Panc1 (cell line): ENCODE results near the gene KCNT1. TPM values are rescaled to one million over a fixed set of nuclear protein-coding genes. Genes with fewer than 3 reads are reported as not detected.

Experiments used
- ATAC-seq: fragments of 200-7000 bp; cut with Tn5 transposase; 2 replicates; pipeline ENCODE4 v1.9.1; 2020; ENCODE audit warnings: mild to moderate bottlenecking, moderate library complexity
- BruUV-seq: library from RNA; stranded (reverse); fragments of 400-500 nt; replicated peaks from 2 replicates; lab custom pipeline; 2021; lab: Mats Ljungman, UMichigan
- CTCF ChIA-PET: fragments of 300-600 bp; sonication (Branson Sonifier 250); formaldehyde crosslinking; loops from one replicate; lab custom pipeline; 2022; ENCODE audit warnings: antibody characterized with exemption; lab: Charles Lee
- POLR2A ChIA-PET: fragments of 300-600 bp; sonication (Branson Sonifier 250); formaldehyde crosslinking; loops from one replicate; lab custom pipeline; 2022; ENCODE audit warnings: antibody characterized with exemption; lab: Charles Lee
- DNase-seq: peaks from one replicate; pipeline ENCODE4 v3.0.0-alpha.2; 2010; ENCODE audit warnings: low read depth, low spot score
- H3K27ac ChIP-seq: 2 replicates; pipeline ENCODE4 v1.5.1; 2011; ENCODE audit warnings: mild to moderate bottlenecking, low read length, inconsistent platforms
- H3K27me3 ChIP-seq: fragments of 200-500 bp; sonication (Bioruptor generic); 2 replicates; pipeline ENCODE4 v1.6.0; 2014; ENCODE audit warnings: low read length, inconsistent platforms; ENCODE audit not compliant: control insufficient read depth, insufficient read depth
- H3K36me3 ChIP-seq: fragments of 200-500 bp; sonication (Bioruptor generic); 2 replicates; pipeline ENCODE4 v1.5.1; 2014; ENCODE audit warnings: inconsistent platforms, mild to moderate bottlenecking, low read length, moderate library complexity; ENCODE audit not compliant: control insufficient read depth, insufficient read depth
- H3K4me1 ChIP-seq: 2 replicates; pipeline ENCODE4 v1.5.1; 2011; ENCODE audit warnings: inconsistent platforms, mild to moderate bottlenecking, low read length, moderate library complexity; ENCODE audit not compliant: control insufficient read depth, insufficient read depth
- H3K4me3 ChIP-seq, 2 experiments: 2 replicates each; pipeline ENCODE4 v1.5.1; 2011 to 2012; ENCODE audit warnings: low read depth in 2 of 2, low read length in 2 of 2, mild to moderate bottlenecking in 2 of 2, inconsistent platforms in 1 of 2, moderate library complexity in 1 of 2
- H3K9me3 ChIP-seq: fragments of 200-500 bp; sonication (Bioruptor generic); 2 replicates; pipeline ENCODE4 v1.5.1; 2014; ENCODE audit warnings: low read depth, mild to moderate bottlenecking, inconsistent platforms, low read length, moderate library complexity; ENCODE audit not compliant: control insufficient read depth, insufficient read depth
- CTCF ChIP-seq: fragments of 450-650 bp; IDR thresholded peaks from 2 replicates; pipeline ENCODE4 v1.5.1; 2017; ENCODE audit warnings: mild to moderate bottlenecking
- POLR2AphosphoS5 ChIP-seq: IDR thresholded peaks from 2 replicates; pipeline ENCODE4 v1.6.1; 2012; ENCODE audit warnings: mild to moderate bottlenecking, low read depth, low read length, moderate library complexity
- REST ChIP-seq, 2 experiments: IDR thresholded peaks; 2 replicates each; pipeline ENCODE4 v1.6.1; 2011 to 2012; ENCODE audit warnings: low read depth in 2 of 2, control low read depth in 1 of 2, low read length in 1 of 2, mild to moderate bottlenecking in 1 of 2, moderate library complexity in 1 of 2; ENCODE audit not compliant: insufficient read depth in 1 of 2
- SIN3A ChIP-seq: IDR thresholded peaks from 2 replicates; pipeline ENCODE4 v1.6.1; 2012; ENCODE audit warnings: low read depth, mild to moderate bottlenecking, low read length, moderate library complexity, borderline replicate concordance; ENCODE audit not compliant: insufficient read depth
- TCF7L2 ChIP-seq: IDR thresholded peaks from 2 replicates; pipeline ENCODE4 v1.6.1; 2011; ENCODE audit warnings: mild to moderate bottlenecking, low read depth, low read length, inconsistent platforms
- in situ Hi-C: cut with HindIII; loops from 2 replicates; pipeline ENCODE4 v1.10.0; 2016; ENCODE audit warnings: low sequenced_read_pairs, low pct_unique_long_range_greater_than_20kb
- intact Hi-C: fragments of 100-400 bp; cut with micrococcal nuclease; formaldehyde crosslinking; loops from one replicate; pipeline ENCODE4 v1.10.0; 2022; ENCODE audit not compliant: unreplicated experiment
- total RNA-seq: library from RNA; stranded (reverse); gene quantifications from one replicate; pipeline ENCODE4 v1.2.1, GENCODE V29; 2021; ENCODE audit not compliant: unreplicated experiment

KCNT1 gene
- total RNA-seq, 1 experiment from 2014 or later, result not detected

GRCh38 chr9:135743546-135744332 lies 41.8 kb downstream of the KCNT1 start:
- H3K27ac ChIP-seq, result no peak overlapping the region
- H3K4me1 ChIP-seq, result no peaks in the 10 kb centered on the region
- in situ Hi-C loops, result no loop called here
- TF ChIP-seq REST (IDR thresholded peaks at IDR 0.05; ENCODE audit: insufficient read depth in 1 of 2, low read depth in 2 of 2, low read length in 1 of 2) (no peak), CTCF (no peak), TCF7L2 (no peak), POLR2AphosphoS5 (no peak), SIN3A (no peak)
- no peaks in the 10 kb centered on the region for H3K36me3 ChIP-seq
- POLR2A ChIA-PET, result no interaction called here
- H3K27me3 ChIP-seq, result no peaks in the 10 kb centered on the region
- intact Hi-C loops, result no loop called here
- CTCF ChIA-PET, result no interaction called here
- no peaks in the 10 kb centered on the region for H3K9me3 ChIP-seq
- no peak for DNase-seq
- BruUV-seq, result no TSS peak
- H3K4me3 ChIP-seq, result no peak overlapping the region
- ATAC-seq, result no peak

- intact Hi-C loops, result no loop called here
- Histone ChIP-seq H3K9me3 (no peaks in the 10 kb centered on the region), H3K27me3 (no peaks in the 10 kb centered on the region), H3K36me3 (no peaks in the 10 kb centered on the region), H3K27ac (no peak overlapping the region), H3K4me1 (no peaks in the 10 kb centered on the region), H3K4me3 (no peak overlapping the region)
- ATAC-seq, result no peak
- in situ Hi-C loops, result no loop called here
- TF ChIP-seq CTCF, result no peak
- CTCF ChIA-PET, result no interaction called here
- POLR2A ChIA-PET, result no interaction called here
- no peak for DNase-seq
- no TSS peak for BruUV-seq
Observed at GRCh38 chr9:135744333-135745070, 42.5 kb downstream of the KCNT1 start.
